ENCODE measurements around the gene MYOG.
A peak's percentile ranks its signal among the peaks of the same experiment; 100 is the strongest.

The MYOG gene

DNA sequence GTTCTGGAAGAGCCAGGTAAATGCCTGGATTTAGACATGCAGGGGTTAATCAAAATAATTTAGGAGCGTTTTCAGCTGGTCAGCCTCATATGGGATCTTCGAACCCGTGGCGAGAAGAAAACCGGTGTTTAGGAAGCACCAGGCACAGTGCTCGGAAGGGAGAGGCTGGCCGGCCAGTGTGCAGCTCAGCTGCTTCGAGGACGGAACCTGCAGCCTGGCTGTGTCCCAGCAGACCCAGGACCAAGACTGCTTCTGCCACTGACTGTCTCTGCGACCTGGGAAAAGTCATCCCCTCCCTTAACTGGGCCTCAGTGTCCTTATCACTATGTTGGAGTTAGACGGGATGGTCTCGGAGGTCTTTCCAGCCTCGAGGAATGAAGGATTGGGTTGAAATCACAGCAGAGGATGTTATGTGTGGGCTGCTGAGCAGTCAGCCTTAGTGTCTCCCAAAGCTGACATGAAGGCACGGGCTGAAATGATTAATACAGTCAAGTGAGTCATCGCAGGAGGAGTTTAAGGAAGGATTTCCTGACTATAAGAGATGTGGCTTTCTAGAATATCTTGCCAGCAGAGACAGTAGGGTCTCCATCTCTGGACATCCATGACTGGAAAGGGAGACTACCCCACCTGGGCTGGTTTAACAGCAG is 38.7 kb downstream of the MYOG start:
- no peak for DNase-seq (ENCODE audit: low spot score)

- DNase-seq (ENCODE audit: low spot score) = peak; percentile 48
Measured at GRCh38 chr1:203045821-203046594, 39.8 kb downstream of the MYOG start.

DNA sequence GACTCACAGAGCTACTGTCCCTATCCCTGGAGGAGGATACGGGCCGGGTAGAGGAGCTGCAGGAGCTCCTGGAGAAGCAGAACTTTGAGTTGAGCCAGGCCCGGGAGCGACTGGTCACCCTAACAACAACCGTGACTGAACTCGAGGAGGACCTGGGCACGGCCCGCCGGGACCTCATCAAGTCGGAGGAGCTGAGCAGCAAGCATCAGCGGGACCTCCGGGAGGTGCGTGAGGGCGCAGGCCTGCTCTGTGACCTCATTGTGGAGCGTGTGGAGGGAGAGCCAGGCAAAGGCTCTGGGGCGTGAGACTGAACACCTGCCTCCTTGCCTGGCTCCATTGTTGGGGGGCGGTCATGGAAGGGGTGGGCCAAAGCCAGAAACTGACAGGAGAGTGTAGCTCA is 40.5 kb downstream of the MYOG start:
- no peak for DNase-seq (ENCODE audit: low spot score)

GRCh38 chr1:203044546-203045250 is 41.1 kb downstream of the MYOG start:
- no peak for DNase-seq (ENCODE audit: low spot score)

DNA sequence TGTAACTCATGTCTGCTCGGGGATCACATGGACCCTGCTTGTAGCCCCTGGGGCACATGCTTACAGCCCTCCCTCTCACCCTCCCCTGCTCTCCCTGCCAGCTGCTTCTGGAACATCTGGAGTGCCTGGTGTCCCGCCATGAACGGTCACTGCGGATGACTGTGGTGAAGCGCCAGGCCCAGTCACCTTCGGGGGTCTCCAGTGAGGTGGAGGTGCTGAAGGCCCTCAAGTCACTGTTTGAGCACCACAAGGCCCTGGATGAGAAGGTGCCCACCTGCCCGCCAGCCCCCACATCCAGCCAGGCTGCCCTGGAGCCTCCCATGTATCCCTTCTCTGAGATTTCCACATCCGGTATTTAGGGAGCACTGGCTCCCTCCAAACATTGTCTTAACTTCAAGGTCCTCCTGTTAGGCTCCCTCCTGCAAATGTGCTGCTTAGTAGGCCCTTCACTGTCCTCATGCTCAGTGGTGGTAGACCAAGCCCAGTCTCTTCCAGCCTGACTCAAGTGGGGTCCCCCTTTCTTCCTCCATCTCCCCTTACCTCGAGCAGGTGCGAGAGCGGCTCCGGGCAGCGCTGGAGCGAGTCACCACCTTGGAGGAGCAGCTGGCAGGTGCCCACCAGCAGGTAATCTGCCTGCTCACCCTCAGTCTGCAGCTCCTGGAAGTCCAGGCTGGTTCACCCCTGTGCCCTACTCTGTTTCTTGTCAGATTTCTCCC is 41.8 kb downstream of the MYOG start:
- DNase-seq (ENCODE audit: low spot score) = no peak

- no peak for DNase-seq (ENCODE audit: low spot score)
Measured at GRCh38 chr1:203041351-203041932, 44.4 kb downstream of the MYOG start.

GRCh38 chr1:203040513-203041275 is 45.1 kb downstream of the MYOG start:
- no peak for DNase-seq (ENCODE audit: low spot score)

GRCh38 chr1:203039609-203040512 is 46.0 kb downstream of the MYOG start:
- no peak for DNase-seq (ENCODE audit: low spot score)

DNA sequence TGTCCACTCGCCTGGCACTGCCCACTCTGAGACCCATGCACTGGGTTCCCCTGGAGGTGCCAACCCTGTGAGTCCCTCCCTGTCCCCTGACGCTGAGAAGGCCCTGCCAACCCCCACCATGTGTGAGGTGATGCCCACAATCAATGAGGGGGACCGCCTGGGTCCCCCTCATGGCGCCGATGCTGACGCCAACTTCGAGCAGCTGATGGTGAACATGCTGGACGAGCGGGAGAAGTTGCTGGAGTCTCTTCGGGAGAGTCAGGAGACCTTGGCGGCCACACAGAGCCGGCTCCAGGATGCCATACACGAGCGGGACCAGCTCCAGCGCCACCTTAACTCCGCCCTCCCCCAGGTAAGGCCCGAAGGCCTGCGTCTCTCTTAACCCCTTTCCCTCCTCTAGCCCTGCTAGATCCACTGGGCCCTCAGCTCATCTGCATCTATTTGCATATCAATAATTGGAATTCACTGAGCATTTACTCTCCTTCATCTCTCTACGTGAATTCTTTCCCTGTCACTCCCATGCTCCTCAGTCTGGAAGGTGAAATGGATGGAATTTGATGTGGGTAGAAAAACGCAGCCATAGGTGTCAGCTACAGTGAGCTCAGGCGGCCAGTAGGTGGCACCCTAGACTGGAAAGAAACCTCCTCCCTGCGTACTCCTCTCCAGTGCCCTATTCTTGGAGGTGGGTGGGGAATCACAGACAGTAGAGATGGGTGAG is 46.8 kb downstream of the MYOG start:
- DNase-seq (ENCODE audit: low spot score) = peak; percentile 90

DNA sequence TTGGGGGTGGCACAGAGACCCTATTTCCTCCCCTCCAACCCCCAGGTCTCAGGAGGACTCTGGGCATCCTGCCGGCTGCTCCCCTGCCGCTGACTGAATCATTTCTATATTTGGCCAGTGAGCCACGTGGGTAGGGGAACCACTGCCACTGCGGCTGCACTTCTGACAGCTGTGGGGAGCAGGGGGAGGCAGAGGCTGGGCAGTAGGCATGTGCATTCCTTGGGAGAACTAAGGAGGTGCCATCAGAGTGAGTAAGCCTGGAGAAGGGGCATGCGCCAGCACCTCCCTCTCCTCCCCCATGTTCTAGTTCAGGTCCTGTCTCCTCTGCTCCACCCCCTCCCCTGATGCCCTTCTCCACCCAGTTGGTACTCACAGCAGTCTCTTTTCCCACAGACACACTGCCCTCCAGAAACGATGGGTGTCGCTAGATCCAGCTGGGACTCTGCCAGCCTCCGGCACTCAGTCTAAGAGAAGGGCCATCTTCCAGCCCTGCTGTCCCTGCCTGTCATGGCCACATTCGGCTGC is 47.5 kb downstream of the MYOG start:
- DNase-seq (ENCODE audit: low spot score) = peak; percentile 73

- DNase-seq (ENCODE audit: low spot score) = no peak
Measured at GRCh38 chr1:203037509-203038190, 48.2 kb downstream of the MYOG start.

DNA sequence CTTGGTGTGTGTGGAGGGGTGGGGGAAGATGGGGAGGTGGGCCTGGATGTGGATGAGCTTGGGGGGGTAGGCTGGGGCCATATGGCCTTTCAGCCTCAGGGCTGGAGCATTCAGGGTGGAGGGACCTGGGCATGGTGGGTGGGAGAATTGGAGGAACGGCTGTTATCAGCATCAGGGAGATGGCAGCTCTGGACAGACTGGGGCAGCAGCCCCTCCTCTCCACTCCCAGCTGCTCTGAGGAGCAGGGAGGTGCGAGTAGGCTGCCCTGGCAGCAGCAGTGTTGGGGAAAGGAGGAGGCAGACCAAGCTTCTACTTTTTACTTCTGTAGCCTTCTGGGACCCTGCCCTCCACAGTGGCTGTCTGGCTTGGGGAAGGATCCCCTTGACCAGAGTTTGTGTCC is 49.3 kb downstream of the MYOG start:
- DNase-seq (ENCODE audit: low spot score) = no peak

GRCh38 chr1:203036135-203036534 is 49.7 kb downstream of the MYOG start:
- no peak for DNase-seq (ENCODE audit: low spot score)

DNA sequence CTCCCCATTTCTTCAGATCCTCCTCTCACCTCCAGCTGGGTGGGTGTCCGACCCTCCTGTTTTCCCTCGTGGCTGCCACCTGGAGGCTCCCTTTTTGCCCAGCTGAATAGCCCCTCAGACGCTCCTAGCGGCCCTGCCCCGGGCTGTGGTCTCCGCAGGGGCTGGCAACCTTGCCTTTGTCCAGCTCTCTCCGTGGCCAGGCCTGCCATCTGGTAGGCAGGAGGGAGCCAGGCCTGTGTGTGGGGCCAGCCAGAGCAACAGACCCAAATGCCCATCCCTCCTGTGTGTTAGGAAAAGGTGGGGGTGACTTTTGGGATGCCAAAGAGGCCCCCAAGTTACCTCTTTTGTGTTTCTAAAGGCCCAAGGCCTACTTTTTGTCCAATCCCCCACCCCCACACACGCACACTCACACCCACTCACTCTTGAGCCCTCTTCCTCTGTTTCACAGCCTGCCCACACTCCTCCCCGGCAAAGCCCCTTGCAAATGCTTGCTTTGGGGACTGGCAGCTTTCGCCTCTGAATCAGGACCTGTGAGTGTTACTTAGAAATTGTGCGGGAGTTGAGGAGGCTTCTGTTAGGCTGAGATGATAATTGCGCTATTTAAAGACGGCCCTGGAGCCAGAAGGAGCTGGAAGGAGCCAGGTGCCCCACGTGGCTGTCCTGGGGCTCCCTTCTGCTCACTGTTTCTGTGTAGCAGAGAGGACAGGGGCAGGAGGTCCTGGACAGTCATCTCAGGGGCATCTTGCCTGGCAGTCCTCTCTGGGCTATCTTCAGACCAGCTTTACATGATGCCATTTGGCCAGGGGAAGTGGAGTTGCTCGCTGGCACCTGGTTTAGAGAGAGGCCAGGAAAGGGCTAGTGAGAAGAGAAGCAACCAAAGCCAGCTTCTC is 50.5 kb downstream of the MYOG start:
- DNase-seq (ENCODE audit: low spot score) = no peak

DNA sequence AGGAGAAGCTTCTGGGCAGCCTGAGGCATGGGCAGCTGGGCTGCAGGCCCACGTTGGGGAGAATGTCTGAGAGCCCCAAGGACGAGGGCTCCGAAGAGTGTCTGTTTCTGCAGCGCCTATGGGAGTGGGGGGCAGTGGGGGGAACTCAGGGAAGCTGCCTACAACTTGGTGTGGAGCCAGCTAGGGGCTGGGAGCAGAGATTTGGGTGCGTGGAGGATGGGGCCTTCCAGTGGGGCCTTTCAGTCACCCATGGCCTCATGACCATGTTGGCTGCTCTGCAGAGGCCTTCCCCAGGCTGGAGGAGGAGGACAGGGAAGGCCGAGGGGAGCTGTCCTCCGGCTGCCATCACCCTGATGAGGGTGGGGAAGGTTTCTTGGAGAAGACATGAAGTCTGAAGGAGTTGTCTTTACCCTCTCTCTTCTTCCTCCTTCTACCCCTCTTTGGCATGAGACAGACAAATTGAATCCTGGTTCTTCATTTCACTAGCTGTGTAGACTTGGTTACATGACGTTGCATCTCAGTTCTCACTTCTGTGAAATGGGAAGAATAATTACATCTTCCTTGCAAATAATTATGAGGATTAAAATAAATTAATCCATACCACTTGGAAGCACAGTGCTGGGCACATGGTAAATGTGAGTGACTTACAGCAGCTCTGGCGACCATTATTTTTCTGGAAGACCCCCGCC is 51.2 kb downstream of the MYOG start:
- DNase-seq (ENCODE audit: low spot score) = no peak

GRCh38 chr1:203033917-203034316 is 51.9 kb downstream of the MYOG start:
- no peak for DNase-seq (ENCODE audit: low spot score)

- no peak for DNase-seq (ENCODE audit: low spot score)
Measured at GRCh38 chr1:203033287-203033686, 52.5 kb downstream of the MYOG start.
